NK-92 treated with Interleukin-12 subunit alpha and Interleukin-12 subunit beta, amount 100 ng/mL, for 24 hours (cell line): ENCODE data around the gene NKX2-3.

ENCODE experiments used
- DNase-seq: peaks from one replicate; lab custom pipeline; 2025; lab: John Stamatoyannopoulos, UW

NKX2-3 gene

DNA sequence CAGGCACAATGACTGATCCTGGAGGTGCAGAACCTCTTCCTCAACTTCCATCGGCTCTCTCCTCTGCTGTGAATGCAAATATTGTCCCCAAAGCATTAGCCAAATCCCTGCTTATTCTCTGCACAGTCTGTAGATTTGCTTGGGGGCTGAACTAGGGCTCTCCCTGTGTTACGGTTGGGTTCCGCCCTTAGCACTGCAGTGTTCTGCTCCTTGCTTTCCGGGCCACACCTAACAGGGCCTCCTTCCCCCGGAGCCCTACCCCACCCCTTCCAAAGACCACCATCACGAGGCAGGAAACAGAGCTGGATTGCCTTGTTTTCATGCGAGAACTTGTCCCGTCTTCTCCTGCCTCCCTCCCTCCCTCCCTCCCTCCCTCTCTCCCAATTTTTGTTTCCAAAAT, 50.9 kb downstream of the NKX2-3 start:
- no peak for DNase-seq
